ENCODE measurements around the gene WFIKKN2. TPM values are rescaled to one million over a fixed set of nuclear protein-coding genes. Genes with fewer than 3 reads are reported as not detected.

Gene WFIKKN2
- total and polyA plus RNA-seq, 2 of the 13 experiments (the other 11 are each of a cell fraction or from before 2014, with no cell fraction given): not detected

DNA sequence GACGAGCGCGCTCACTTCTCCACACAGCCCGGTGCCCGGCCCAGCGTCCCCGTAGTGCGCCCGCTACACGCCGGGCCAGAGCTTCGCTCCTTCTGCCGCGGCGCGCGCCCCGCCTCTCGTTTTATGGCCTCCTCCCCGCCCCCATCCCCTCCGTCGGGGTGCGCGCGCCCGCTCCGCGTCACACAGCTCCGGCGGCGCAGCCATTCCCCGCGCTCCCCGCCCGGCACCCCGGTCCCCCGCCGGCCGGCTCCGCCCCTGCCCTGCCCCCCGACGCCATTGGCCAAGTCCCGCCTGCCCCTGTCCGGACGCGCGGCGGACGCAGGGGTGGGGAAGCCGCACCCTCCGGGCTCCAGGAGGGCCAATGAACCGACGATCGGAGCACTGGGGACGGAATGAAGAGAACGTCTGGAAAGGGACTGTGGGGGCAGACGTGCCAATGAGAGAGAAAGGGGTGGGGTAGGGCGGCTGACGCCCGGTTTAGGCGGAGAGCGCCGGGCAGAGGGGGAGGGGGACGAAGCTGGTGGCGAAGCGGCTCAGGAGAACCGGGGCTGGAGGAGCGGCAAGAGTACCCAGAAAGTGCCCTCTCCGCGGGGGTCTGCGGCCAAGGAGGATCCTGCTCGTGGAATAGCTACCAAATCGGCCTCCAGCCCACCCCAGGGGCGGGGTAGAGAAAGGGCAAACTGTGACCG lies 31.0 kb downstream of the WFIKKN2 start, which contains the start of gene TOB1 (continued):
- TF ChIP-seq, protein P1, sequence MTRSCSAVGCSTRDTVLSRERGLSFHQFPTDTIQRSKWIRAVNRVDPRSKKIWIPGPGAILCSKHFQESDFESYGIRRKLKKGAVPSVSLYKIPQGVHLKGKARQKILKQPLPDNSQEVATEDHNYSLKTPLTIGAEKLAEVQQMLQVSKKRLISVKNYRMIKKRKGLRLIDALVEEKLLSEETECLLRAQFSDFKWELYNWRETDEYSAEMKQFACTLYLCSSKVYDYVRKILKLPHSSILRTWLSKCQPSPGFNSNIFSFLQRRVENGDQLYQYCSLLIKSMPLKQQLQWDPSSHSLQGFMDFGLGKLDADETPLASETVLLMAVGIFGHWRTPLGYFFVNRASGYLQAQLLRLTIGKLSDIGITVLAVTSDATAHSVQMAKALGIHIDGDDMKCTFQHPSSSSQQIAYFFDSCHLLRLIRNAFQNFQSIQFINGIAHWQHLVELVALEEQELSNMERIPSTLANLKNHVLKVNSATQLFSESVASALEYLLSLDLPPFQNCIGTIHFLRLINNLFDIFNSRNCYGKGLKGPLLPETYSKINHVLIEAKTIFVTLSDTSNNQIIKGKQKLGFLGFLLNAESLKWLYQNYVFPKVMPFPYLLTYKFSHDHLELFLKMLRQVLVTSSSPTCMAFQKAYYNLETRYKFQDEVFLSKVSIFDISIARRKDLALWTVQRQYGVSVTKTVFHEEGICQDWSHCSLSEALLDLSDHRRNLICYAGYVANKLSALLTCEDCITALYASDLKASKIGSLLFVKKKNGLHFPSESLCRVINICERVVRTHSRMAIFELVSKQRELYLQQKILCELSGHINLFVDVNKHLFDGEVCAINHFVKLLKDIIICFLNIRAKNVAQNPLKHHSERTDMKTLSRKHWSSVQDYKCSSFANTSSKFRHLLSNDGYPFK (CRISPR knock-in tag; IDR thresholded peaks at IDR 0.05; ENCODE audit: borderline replicate concordance): peak; percentile 44
- TF ChIP-seq, protein P2, sequence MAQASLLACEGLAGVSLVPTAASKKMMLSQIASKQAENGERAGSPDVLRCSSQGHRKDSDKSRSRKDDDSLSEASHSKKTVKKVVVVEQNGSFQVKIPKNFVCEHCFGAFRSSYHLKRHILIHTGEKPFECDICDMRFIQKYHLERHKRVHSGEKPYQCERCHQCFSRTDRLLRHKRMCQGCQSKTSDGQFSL (CRISPR knock-in tag; IDR thresholded peaks at IDR 0.05): no peak; the same call in 1 of the 2 replicates
- TF ChIP-seq SMARCC2 (IDR thresholded peaks at IDR 0.05) (no peak), MYNN (CRISPR knock-in tag; IDR thresholded peaks at IDR 0.05; ENCODE audit: low read depth) (0 out of 2 replicates have a peak, but pooled peaks have one; percentile 64), KDM3A (CRISPR knock-in tag; IDR thresholded peaks at IDR 0.05; ENCODE audit: low read depth) (peak; percentile 88), CBFB (CRISPR knock-in tag; IDR thresholded peaks at IDR 0.05) (peak; percentile 88; the same call in 1 of the 2 replicates), KLF9 (CRISPR knock-in tag; IDR thresholded peaks at IDR 0.05; ENCODE audit: low read depth) (peak; percentile 81; the same call in 1 of the 2 replicates), SNRNP70 (IDR thresholded peaks at IDR 0.05; ENCODE audit: low read depth, low read length) (no peak), ZNF773 (CRISPR knock-in tag; IDR thresholded peaks at IDR 0.05; ENCODE audit: borderline replicate concordance) (peak; percentile 92; the same call in 1 of the 2 replicates), DNMT1 (CRISPR knock-in tag; IDR thresholded peaks at IDR 0.05) (no peak), ZNF441 (CRISPR knock-in tag; IDR thresholded peaks at IDR 0.05; ENCODE audit: borderline replicate concordance) (peak; percentile 70), ZNF629 (CRISPR knock-in tag; conservative IDR thresholded peaks at IDR 0.05) (no peak; the same call in 1 of the 2 replicates), ZNF614 (CRISPR knock-in tag; IDR thresholded peaks at IDR 0.05; ENCODE audit: borderline replicate concordance) (peak; percentile 66; the same call in 1 of the 2 replicates), HOXA9 (CRISPR knock-in tag; IDR thresholded peaks at IDR 0.05; ENCODE audit: borderline replicate concordance) (no peak; the same call in 1 of the 2 replicates), ZMYM2 (CRISPR knock-in tag; IDR thresholded peaks at IDR 0.05) (0 out of 2 replicates have a peak, but pooled peaks have one; percentile 61), MEF2D (CRISPR knock-in tag; IDR thresholded peaks at IDR 0.05) (no peak), MIXL1 (CRISPR knock-in tag; IDR thresholded peaks at IDR 0.05) (peak; percentile 70; the same call in 1 of the 2 replicates), IKZF1 (IDR thresholded peaks at IDR 0.05) (no peak), ZNF720 (CRISPR knock-in tag; IDR thresholded peaks at IDR 0.05) (0 out of 2 replicates have a peak, but pooled peaks have one; percentile 43), ZNF34 (CRISPR knock-in tag; IDR thresholded peaks at IDR 0.05; ENCODE audit: borderline replicate concordance) (peak; percentile 87; the same call in 1 of the 2 replicates), ZNF292 (CRISPR knock-in tag; IDR thresholded peaks at IDR 0.05; ENCODE audit: borderline replicate concordance, low read depth) (peak; percentile 55; the same call in 1 of the 2 replicates), ZNF138 (CRISPR knock-in tag; IDR thresholded peaks at IDR 0.05; ENCODE audit: low read depth) (peak; percentile 92; the same call in 1 of the 2 replicates), ZNF253 (CRISPR knock-in tag; IDR thresholded peaks at IDR 0.05; ENCODE audit: borderline replicate concordance) (peak; percentile 75), ZNF766 (CRISPR knock-in tag; IDR thresholded peaks at IDR 0.05; ENCODE audit: borderline replicate concordance) (peak; percentile 67; the same call in 1 of the 2 replicates), ZNF263 (CRISPR knock-in tag; IDR thresholded peaks at IDR 0.05) (peak; percentile 61), AKAP8 (CRISPR knock-in tag; IDR thresholded peaks at IDR 0.05) (peak; percentile 81; the same call in 1 of the 2 replicates), ZNF234 (CRISPR knock-in tag; conservative IDR thresholded peaks at IDR 0.05) (peak; percentile 95), HHEX (CRISPR knock-in tag; IDR thresholded peaks at IDR 0.05) (no peak), GPN1 (CRISPR knock-in tag; IDR thresholded peaks at IDR 0.05; ENCODE audit: borderline replicate concordance) (peak; percentile 94; the same call in 1 of the 2 replicates)
- TF ChIP-seq, protein P3, sequence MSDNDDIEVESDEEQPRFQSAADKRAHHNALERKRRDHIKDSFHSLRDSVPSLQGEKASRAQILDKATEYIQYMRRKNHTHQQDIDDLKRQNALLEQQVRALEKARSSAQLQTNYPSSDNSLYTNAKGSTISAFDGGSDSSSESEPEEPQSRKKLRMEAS (IDR thresholded peaks at IDR 0.05): peak; percentile 85
